Activated T-cell treated with anti-CD3 and anti-CD28 coated beads for 4 hours (primary cell): Measurements from ENCODE around the gene HSD3B2.
"Not testable (repeated sequence)": the region's sequence is repeated elsewhere in the genome, so short reads cannot be mapped to it uniquely, and the experiment has no call there.

Source experiments
- DNase-seq: peaks from one replicate; pipeline ENCODE4 v3.0.0-alpha.2; 2020

Gene HSD3B2

GRCh38 chr1:119414950-119415349, at the start of gene HSD3B2:
HSD3B2 (plus strand) TSS chr1:119415150; CDS start chr1:119415420, 270 bp downstream.
- no peak for DNase-seq

DNA sequence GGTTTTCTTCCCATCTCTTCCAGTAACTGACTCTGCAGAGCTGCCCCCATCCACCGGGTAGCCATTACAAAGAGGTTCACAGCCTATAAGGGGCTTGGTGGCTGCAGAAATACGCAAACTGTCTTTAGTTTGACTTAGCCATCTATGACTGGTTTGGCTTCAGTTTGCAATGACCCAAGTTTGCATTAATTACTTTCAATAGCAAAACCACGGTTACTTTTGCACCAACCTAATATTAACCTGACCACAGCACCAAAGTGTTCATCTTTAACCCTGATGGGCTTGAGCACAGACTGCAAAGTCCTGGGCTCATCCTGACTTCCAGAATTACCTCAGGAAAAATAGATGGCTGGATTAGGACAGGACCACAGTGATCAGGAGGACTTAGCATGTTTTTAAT, 48.5 kb upstream of the HSD3B2 start:
- no peak for DNase-seq

DNA sequence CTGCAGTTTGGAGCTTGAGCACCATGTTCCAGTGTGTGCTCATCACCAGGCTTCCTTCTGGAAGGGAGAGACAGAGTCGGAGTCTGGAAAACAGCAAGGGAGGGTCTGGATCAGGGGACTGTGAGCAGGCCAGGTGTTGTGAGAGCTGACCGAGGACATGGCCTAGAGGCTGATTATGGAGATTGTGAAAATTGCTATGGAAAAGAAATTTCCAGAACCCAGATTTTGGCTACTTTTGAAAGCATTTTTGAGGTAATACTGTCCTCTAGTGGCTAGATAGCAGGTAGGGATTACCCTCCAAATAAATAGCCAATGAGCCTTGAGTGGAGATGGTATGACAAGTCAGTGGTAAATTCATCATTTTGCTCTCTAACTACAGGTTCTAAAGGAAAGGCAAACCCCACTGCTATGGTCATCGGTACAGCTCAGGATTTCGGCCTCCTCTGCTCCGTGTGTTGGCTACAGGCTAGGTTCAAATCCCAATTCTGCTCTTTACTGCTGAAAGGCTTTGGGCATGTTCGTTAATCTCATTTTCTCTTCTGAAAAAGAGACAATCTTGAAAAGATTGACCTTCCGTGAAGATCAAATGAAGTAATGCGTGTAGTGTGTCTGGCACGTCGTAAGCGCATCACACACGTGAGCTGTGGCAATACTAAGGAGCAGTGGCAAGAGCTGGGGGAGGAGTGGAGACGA, 47.4 kb upstream of the HSD3B2 start:
- no peak for DNase-seq

GRCh38 chr1:119368554-119368953, 46.4 kb upstream of the HSD3B2 start, which contains the start of gene HAO2:
HAO2 (plus strand) TSS chr1:119368785; CDS start chr1:119381086, 12,301 bp downstream.
- no peak for DNase-seq

DNA sequence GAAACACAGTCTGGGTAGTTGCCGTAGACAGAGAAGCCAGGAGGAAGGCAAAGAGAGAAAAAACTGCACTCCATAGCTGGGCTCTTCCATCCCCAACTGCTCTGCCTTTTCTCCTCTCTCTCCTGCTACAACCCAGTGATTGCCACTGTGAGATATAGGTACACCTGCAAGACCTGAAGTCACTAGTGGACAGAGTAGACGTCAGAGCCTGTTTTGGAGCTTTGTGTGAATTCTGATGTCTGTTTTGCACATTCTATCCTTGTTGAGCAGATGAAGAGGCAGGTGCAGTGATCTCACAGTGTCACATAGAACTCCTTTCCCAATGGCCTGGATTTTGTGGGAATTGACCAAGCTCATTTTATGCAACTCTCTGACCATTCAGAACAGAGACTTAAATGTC, 44.2 kb upstream of the HSD3B2 start:
- no peak for DNase-seq

DNA sequence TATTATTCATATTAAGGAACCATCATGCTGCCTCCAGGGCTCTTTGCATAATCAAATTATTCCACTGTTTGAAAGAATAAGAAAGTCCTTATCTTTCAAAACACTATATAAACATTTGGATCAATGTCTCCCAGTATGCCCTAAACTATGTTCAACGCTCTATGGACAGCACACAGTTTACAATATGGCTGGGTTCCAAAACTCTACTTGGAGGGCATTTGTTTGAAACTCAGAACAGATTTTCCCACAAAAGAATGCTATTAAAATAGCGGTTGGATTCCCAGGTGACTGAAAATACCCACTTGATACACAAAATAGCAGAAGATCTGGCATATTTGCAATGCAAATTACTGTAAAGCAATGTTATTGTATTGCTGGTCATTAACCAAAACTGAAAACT, 43.1 kb upstream of the HSD3B2 start:
- no peak for DNase-seq

GRCh38 chr1:119372503-119373086, 42.4 kb upstream of the HSD3B2 start:
- no peak for DNase-seq

GRCh38 chr1:119373465-119373864, 41.5 kb upstream of the HSD3B2 start:
- no peak for DNase-seq

- DNase-seq, result no peak
Observed at GRCh38 chr1:119374208-119374874, 40.6 kb upstream of the HSD3B2 start.

DNA sequence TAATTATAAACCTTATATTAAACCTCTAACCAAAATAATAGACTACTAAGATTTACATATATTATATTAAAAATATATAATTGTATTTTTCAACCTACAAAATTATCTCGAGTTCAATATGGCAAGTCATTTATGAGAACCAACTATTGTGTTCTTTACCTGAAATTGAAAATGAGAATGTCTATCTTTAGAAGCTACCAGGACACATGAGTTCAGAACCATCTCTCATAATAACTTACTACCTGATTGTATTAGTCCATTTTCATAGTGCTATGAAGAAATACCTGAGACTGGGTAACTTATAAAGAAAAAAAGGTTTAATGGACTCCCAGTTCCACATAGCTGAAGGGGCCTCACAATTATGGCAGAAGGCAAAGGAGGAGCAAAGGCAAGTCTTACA, 39.6 kb upstream of the HSD3B2 start:
- no peak for DNase-seq

DNA sequence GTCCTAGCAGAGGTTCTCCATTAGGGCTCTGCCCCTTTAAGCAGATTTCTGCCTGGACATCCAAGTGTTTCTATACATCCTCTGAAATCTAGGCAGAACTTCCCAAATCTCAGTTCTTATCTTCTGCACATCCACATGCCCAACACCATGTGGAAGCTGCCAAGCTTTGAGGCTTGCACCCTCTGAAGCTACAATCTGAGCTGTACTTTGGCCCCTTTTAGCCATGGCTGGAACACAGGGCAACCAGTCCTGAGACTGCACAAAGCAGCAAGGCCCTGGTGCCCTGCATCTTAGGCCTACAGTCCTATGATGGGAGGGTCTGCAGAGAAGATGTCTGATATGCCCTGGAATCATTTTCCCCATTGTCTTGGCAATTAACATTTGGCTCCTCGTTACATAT, 38.4 kb upstream of the HSD3B2 start:
- no peak for DNase-seq

GRCh38 chr1:119377594-119377993, 37.4 kb upstream of the HSD3B2 start:
- DNase-seq, result not testable (repeated sequence)

- DNase-seq, result no peak
Observed at GRCh38 chr1:119379117-119379516, 35.8 kb upstream of the HSD3B2 start.

- no peak for DNase-seq
Observed at GRCh38 chr1:119380304-119380703, 34.6 kb upstream of the HSD3B2 start.

GRCh38 chr1:119380983-119381662, 33.8 kb upstream of the HSD3B2 start:
- no peak for DNase-seq

DNA sequence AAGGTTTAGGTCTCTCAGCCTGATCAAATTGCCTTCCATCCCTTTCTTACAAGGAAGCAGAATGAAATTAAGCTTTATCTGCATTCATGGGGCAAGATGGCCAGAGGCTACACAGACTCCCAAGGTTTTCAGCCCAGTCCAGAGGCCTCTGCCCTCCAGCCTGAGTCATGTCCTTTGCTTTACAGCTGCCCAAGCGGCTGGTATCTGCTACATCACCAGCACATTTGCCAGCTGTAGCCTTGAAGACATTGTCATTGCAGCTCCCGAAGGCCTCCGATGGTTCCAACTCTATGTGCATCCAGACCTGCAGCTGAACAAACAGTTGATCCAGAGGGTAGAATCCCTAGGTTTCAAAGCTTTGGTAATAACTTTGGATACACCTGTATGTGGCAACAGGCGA, 30.4 kb upstream of the HSD3B2 start:
- DNase-seq, result no peak

GRCh38 chr1:119385650-119386049, 29.3 kb upstream of the HSD3B2 start:
- no peak for DNase-seq

GRCh38 chr1:119387858-119388257, 27.1 kb upstream of the HSD3B2 start:
- DNase-seq, result no peak

DNA sequence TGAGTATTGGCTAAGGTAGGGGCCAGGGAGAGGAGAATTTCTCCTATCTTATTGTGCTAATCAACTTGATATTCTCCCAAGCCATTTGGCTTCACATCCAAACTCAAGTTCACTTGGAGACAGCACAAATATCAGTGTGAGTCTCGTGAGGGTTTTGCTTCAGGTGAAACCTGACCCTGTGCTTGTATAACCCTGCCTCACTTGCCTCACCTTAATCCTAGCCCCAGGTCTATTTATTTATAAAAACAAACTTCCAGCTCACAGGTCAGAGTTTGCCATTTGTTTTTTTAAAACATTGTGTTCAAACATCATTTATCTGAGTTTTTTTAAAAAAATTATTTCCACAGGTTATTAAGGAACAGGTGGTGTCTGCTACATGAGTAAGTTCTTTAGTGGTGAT, 26.5 kb upstream of the HSD3B2 start:
- no peak for DNase-seq

GRCh38 chr1:119390526-119390925, 24.4 kb upstream of the HSD3B2 start:
- DNase-seq, result no peak

DNA sequence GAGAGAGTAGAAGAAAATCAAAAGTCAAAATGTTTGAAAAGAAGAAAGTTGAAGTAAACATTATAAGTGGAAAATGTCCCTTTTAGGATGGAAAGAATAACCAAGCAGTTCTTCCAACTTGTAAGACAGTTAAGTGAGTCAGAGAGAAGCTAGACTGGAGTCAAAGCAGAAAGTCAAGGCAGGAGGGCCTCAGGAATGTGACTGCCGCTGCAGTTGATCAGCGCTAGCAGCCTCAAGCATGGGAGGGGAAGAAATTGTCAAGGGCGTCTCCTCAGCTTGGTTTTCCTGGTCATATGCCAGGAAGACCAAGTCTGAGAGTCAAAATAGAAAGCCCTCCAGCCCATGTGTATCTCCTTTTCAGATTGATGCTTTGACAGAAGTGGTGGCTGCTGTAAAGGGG, 23.2 kb upstream of the HSD3B2 start:
- DNase-seq, result no peak

DNA sequence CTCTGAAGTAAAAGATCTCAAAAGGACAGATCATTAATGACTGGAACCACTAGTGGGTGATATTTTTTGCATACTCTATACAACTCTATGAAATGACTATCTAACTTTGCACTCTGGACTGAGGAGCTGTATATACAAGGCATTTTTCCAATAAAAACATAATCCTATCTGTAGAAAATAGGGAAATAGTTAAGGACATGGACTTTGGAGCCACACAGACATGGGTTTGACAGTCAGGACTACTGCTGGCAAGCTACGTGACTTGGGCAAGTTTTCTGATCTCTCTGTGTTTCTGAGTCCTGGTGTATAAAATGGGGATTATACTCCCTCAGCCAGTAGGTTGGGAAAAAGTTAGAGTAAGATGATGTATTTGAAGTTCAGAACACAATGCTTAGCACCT, 20.9 kb upstream of the HSD3B2 start:
- no peak for DNase-seq

DNA sequence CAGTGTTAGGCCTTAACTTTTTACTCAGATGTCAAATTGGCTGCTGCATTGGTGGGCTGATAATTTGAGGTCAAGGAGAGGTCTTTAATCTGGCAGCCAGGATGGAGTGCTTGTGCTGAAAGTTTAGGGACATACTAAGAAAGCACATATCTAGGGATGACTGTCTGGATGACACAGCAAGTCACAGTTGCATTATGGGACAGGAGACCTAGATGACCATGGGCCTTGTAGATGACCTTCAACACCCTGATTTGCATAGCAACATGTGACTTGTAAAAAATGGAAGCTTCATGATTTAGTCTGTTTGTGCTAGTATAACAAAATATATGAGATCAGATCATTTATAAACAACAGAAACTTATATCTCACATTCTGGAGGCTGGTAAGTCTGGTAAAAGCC, 18.0 kb upstream of the HSD3B2 start:
- no peak for DNase-seq

DNA sequence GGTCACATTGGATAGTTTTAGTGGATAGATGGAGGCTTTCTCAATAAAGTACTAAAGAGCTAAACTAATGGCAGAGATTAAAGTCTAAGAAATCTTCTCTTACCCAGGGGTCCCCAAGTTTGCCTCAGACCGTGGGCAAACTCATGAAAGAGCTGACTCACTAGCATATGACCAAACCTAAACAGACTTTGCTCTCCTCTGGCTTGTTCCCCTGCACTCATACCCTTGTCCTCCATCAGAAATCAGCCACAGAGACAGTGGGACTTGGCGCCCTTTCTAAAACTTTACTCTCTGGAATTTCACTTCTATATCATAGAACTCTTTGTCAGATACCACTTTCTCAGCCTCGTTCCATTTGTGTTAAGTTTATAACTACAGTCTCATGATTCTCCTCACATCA, 17.0 kb upstream of the HSD3B2 start:
- DNase-seq, result no peak
